Measurements from ENCODE around the gene SOCS3. TPM values are rescaled to one million over a fixed set of nuclear protein-coding genes. Genes with fewer than 3 reads are reported as not detected.

Gene SOCS3
- total RNA-seq, 2 donors from 2014 or later = 39.9 to 56.8 TPM

DNA sequence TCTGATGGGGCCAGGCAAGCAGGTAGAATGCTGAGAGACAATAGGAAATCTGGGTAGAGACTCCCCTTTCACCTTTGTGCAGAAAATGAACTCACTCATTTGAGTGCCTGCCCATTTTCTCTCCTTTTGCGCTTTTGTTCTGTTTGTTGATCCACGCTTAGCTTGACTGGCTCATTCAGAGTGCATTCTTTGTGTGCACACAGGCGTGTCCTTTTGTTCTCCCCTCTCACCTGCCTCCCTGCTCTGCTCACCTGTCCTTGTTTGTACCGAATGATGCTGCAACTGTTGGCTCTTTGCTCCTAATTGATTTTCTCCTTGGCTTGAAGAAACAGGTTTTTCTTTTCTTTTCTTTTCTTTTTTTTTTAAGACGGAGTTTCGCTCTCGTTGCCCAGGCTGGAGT, 34.3 kb upstream of the SOCS3 start:
- H3K27ac ChIP-seq = no peak overlapping the region
- H3K9me3 ChIP-seq = no peaks in the 10 kb centered on the region
- TF ChIP-seq, protein P1, sequence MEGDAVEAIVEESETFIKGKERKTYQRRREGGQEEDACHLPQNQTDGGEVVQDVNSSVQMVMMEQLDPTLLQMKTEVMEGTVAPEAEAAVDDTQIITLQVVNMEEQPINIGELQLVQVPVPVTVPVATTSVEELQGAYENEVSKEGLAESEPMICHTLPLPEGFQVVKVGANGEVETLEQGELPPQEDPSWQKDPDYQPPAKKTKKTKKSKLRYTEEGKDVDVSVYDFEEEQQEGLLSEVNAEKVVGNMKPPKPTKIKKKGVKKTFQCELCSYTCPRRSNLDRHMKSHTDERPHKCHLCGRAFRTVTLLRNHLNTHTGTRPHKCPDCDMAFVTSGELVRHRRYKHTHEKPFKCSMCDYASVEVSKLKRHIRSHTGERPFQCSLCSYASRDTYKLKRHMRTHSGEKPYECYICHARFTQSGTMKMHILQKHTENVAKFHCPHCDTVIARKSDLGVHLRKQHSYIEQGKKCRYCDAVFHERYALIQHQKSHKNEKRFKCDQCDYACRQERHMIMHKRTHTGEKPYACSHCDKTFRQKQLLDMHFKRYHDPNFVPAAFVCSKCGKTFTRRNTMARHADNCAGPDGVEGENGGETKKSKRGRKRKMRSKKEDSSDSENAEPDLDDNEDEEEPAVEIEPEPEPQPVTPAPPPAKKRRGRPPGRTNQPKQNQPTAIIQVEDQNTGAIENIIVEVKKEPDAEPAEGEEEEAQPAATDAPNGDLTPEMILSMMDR (IDR thresholded peaks at IDR 0.05) = no peak
- H3K36me3 ChIP-seq = peaks cover 12% of the 10 kb centered on the region
- DNase-seq (ENCODE audit: low spot score) = no peak
- H3K27me3 ChIP-seq = no peaks in the 10 kb centered on the region
- H3K4me3 ChIP-seq = no peak overlapping the region
- peaks cover 0 to 61% of the 10 kb centered on the region in 2 donors for H3K4me1 ChIP-seq

DNA sequence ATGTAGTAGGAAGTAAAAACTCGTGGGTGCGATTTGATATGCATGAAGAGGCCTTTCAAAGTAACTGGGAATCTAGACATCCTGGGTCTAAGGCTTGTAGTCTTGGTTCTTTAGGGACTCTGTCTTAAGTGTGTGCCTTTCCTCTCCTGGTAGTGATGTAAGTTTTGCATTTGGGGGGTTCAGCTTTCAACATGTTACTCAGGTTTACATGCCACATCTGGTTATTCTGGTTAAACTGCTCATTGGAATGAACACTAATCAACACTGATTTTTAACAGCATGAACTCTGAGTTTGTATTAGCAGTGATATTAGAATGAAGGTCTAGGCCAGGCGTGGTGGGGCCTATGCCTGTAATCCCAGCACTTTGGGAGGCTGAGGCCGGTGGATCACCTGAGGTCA, 33.7 kb upstream of the SOCS3 start:
- H3K4me1 ChIP-seq = peaks cover 0 to 59% of the 10 kb centered on the region in 2 donors
- H3K36me3 ChIP-seq = peaks cover 5% of the 10 kb centered on the region
- H3K4me3 ChIP-seq = no peak overlapping the region
- H3K9me3 ChIP-seq = no peaks in the 10 kb centered on the region
- no peak for DNase-seq (ENCODE audit: low spot score)
- TF ChIP-seq, protein P1 (IDR thresholded peaks at IDR 0.05) = no peak
- H3K27me3 ChIP-seq = no peaks in the 10 kb centered on the region
- H3K27ac ChIP-seq = no peak overlapping the region

DNA sequence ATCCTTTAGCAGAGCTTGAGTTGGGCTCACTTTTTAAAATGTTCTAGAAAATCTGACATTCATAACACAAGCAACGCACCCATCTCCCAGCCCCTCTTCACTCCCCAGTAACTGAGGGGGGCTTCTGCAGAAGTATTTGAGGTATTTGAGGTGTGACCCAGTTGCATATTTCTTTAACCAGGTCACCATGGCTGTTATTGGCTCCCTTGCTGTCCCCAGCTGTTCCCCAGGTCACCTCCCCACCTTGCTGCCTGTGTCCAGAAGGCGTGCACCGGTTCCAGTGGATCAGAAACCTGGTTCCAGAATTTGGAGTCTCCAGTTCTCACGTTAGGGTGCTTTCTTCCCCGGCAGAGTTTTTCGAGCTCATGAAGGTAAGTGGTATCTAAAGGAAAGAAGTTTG, 32.4 kb upstream of the SOCS3 start:
- TF ChIP-seq, protein P1 (IDR thresholded peaks at IDR 0.05) = no peak
- peaks cover 0 to 59% of the 10 kb centered on the region in 2 donors for H3K4me1 ChIP-seq
- no peaks in the 10 kb centered on the region for H3K9me3 ChIP-seq
- no peak overlapping the region for H3K27ac ChIP-seq
- H3K36me3 ChIP-seq = no peaks in the 10 kb centered on the region
- H3K4me3 ChIP-seq = no peak overlapping the region
- H3K27me3 ChIP-seq = no peaks in the 10 kb centered on the region
- no peak for DNase-seq (ENCODE audit: low spot score)

DNA sequence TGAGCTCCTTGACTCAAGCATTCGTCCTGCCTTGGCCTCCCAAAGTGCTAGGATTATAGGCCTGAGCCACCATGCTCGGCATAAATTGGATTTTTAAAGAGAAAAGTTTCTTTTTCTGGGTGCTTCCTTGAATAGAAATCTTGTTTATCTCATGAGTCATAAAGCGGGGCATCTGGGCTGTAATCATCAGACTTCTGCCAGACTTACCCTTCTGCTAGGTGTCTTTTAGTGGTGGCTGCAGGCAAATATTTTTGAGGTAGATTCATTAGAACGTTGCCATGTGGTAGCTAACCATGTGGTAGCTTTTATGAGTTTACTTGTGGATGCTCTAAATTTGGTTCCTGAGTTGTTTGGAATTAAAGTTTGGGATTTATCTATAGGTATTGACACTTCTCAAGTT, 32.0 kb upstream of the SOCS3 start:
- no peaks in the 10 kb centered on the region for H3K9me3 ChIP-seq
- no peak overlapping the region for H3K27ac ChIP-seq
- DNase-seq (ENCODE audit: low spot score) = no peak
- no peaks in the 10 kb centered on the region for H3K36me3 ChIP-seq
- TF ChIP-seq, protein P1 (IDR thresholded peaks at IDR 0.05) = no peak
- no peaks in the 10 kb centered on the region for H3K27me3 ChIP-seq
- peaks cover 0 to 59% of the 10 kb centered on the region in 2 donors for H3K4me1 ChIP-seq
- no peak overlapping the region for H3K4me3 ChIP-seq

DNA sequence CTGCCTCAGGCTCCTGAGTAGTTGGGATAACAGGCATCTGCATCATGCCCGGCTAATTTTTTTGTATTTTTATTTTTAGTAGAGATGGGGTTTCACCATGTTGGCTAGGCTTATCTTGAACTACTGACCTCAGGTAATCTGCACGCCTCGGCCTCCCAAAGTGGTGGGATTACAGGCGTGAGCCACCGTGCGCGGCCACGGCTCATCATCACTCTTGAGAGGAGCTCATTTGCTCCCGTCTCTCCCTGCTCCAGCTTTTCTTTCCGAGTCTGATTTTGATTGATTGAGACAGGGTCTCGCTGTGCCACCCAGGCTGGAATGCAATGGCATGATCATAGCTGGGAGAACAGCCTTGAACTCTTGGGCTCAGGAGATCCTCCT, 31.2 kb upstream of the SOCS3 start:
- DNase-seq (ENCODE audit: low spot score) = no peak
- TF ChIP-seq, protein P1 (IDR thresholded peaks at IDR 0.05) = no peak
- H3K4me1 ChIP-seq = peaks cover 0 to 59% of the 10 kb centered on the region in 2 donors
- no peaks in the 10 kb centered on the region for H3K27me3 ChIP-seq
- no peak overlapping the region for H3K4me3 ChIP-seq
- H3K36me3 ChIP-seq = no peaks in the 10 kb centered on the region
- no peaks in the 10 kb centered on the region for H3K9me3 ChIP-seq
- H3K27ac ChIP-seq = no peak overlapping the region

Measured in right atrium auricular region (tissue), 2 donors.